H1 (cell line): ENCODE results near the gene SLC35D2. TPM values are rescaled to one million over a fixed set of nuclear protein-coding genes. Genes with fewer than 3 reads are reported as not detected.

Source experiments
- CEBPB ChIP-seq: IDR thresholded peaks from 2 replicates; pipeline ENCODE4 v1.6.1; 2012; ENCODE audit warnings: low read depth, low read length
- CHD7 ChIP-seq: fragments of 300-600 bp; sonication (generic); IDR thresholded peaks from 2 replicates; pipeline ENCODE4 v1.7.1; 2012; ENCODE audit warnings: low read length, moderate library complexity, mild to moderate bottlenecking, inconsistent platforms; ENCODE audit not compliant: insufficient replicate concordance
- EZH2 ChIP-seq: fragments of 200-600 bp; sonication (generic); IDR thresholded peaks from 2 replicates; pipeline ENCODE4 v1.7.1; 2012; ENCODE audit warnings: low read depth, mild to moderate bottlenecking, moderate library complexity, low read length, inconsistent platforms; ENCODE audit not compliant: severe bottlenecking
- FOSL1 ChIP-seq: IDR thresholded peaks from 2 replicates; pipeline ENCODE4 v1.6.1; 2011; ENCODE audit warnings: mild to moderate bottlenecking, low read depth, low read length, moderate library complexity; ENCODE audit not compliant: insufficient read depth
- JUN ChIP-seq: IDR thresholded peaks from 2 replicates; pipeline ENCODE4 v1.6.1; 2011; ENCODE audit warnings: low read depth, mild to moderate bottlenecking, improper control_type of control experiment, low read length
- KDM4A ChIP-seq: IDR thresholded peaks from one replicate; pipeline ENCODE4 v1.7.1; 2012; ENCODE audit warnings: low read depth, mild to moderate bottlenecking, moderate library complexity, low read length, inconsistent platforms; ENCODE audit not compliant: severe bottlenecking
- POU5F1 ChIP-seq: IDR thresholded peaks from 2 replicates; pipeline ENCODE4 v1.6.1; 2011; ENCODE audit warnings: low read depth, mild to moderate bottlenecking, low read length, moderate library complexity
- RAD21 ChIP-seq, 2 experiments: IDR thresholded peaks in 1 of 2; conservative IDR thresholded peaks in 1 of 2; 2 replicates each; pipeline ENCODE4 v1.6.1; 2011; ENCODE audit warnings: low read depth in 2 of 2, low read length in 2 of 2, improper control_type of control experiment in 1 of 2, inconsistent platforms in 1 of 2, mild to moderate bottlenecking in 1 of 2, moderate library complexity in 1 of 2
- RFX5 ChIP-seq: IDR thresholded peaks from 2 replicates; pipeline ENCODE4 v1.6.1; 2011; ENCODE audit warnings: low read depth, low read length, improper control_type of control experiment, borderline replicate concordance
- polyA plus RNA-seq, 7 experiments: library from polyadenylated mRNA; depleted of rRNA in 3 of 7; stranded (reverse) in 5 of 7; unstranded in 2 of 7; fragments of >200 nt in 5 of 7; fragments of 200-250 nt in 2 of 7; gene quantifications; 1 replicate in 5 of 7; 2 replicates in 1 of 7; 4 replicates in 1 of 7; pipeline versions ENCODE4 v1.2.1 to v1.2.3, GENCODE V29; 2011 to 2013; ENCODE audit warnings: missing spikeins in 2 of 7, mixed read lengths in 2 of 7
- total RNA-seq: library from RNA; stranded (reverse); fragmentation: NEBNext Ultra II Directional; extraction: Animal tissue kit (Norgen Biotek cat#: 25700); gene quantifications from 2 replicates; pipeline ENCODE4 v1.2.1, GENCODE V29; 2021

The SLC35D2 gene
- total and polyA plus RNA-seq, 2 of the 8 experiments (the other 6 are each of a cell fraction or from before 2014, with no cell fraction given), result 9.6 to 11.5 TPM

DNA sequence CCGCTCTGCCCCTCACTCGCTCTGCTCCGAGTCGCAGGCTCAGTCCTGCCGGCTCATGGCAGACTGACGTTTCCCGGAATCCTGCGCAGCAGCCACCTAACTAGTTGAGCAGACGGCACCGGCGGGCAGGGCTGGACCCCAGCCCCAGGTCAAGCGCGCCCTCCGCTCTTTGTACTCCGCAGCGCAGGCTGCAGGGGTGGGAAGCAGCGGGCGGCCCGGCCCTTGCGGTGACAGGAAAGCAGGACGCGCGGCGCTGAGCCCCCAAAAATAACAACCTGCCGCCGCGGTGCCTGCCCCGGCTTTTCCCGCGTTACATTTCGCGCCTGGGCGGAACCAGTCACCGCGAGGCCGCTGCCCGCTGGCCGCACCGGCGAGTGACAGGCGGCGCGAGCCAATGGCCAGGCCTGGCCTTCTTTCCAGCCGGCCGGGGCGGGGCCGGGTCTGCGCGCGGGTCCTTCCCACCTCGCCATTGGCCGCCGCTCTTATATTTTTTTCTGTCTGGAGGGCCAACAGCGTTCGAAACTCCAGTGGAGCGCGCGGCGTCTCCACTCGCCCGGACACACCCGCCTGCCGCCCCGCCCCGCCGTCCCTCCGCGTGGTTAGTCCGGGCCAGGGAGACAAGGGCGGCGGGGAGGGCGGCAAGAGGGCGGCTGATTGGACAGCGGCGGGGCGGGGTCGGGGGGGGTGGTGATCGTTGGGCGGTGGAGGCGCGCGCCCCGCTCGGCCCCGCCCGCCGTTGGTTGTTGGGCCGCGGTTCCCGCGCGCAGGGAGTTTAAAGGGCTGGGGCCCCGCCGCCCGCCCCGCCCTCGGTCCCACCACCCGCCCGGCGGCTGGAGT is 34.8 kb upstream of the SLC35D2 start, which contains the start of gene ZNF367 (continued):
- no peak for TF ChIP-seq CHD7
- TF ChIP-seq RFX5, result no peak
- TF ChIP-seq JUN, result no peak
- TF ChIP-seq RAD21 (IDR thresholded peaks at IDR 0.05 in 1 of 2, conservative IDR thresholded peaks at IDR 0.05 in 1 of 2; ENCODE audit: low read depth in 2 of 2, low read length in 2 of 2), result no peak
- TF ChIP-seq CEBPB, result no peak
- peak; percentile 18 for TF ChIP-seq KDM4A
- no peak for TF ChIP-seq FOSL1
- TF ChIP-seq POU5F1, result no peak
- TF ChIP-seq EZH2, result no peak
